Pons (tissue), 1 donor: ENCODE data around the gene WDR86.

Source experiments
- DNase-seq: peaks from one replicate; pipeline ENCODE4 v3.0.0-alpha.2; 2016; ENCODE audit warnings: low spot score

Gene WDR86

DNA sequence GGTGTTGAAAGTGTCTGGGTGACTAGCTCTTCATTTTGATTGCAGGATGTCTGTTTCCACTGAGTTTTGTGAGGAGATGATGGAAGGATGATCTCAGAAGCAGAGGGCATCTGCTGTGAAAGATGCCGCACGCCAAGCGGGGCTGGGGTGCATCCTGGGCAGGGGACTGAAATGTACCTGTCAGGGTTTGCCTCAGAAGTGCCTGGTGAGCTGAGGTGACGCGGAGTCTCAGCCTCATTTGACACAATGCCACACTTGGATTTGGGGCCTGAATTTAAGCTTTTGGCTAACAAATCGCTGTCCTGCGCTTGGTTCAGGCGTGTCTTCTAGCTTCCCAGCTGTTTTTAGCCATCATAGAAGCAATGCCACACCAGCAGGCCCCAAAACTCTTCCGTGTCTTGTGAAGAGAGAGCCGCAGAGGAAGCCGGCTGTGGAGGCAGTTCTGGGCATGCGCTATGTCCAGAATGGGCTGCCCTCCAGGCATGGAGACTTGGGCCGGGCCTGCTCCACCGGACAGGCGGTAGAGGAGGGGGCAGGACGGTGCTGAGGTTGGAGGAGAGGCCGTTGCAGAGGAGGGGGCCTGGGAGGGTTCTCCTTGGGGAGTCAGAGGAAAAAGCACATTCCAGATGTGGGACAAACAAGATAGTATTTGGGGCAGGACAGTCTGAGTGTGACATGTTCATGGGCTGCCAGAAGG lies 31.2 kb downstream of the WDR86 start:
- no peak for DNase-seq

DNA sequence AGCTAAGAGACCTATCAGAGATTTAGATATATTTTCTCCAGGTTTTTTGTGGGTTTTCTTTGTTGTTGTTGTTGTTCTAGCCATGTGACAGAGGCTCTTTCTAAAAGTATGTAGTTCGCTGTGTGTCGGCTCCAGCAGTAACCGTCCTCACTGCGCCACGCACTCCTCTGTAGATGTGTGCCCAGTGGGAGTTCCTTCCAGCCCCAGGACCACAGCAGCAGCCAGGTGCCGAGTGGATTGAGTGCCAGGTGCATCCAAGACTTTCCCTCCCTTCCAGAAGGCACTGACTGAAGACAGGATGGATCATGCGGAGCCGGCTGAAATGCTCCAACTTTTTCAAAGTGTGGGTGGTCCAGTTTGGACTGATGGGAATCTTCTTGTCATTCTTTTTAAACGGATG lies 31.8 kb downstream of the WDR86 start:
- no peak for DNase-seq

DNA sequence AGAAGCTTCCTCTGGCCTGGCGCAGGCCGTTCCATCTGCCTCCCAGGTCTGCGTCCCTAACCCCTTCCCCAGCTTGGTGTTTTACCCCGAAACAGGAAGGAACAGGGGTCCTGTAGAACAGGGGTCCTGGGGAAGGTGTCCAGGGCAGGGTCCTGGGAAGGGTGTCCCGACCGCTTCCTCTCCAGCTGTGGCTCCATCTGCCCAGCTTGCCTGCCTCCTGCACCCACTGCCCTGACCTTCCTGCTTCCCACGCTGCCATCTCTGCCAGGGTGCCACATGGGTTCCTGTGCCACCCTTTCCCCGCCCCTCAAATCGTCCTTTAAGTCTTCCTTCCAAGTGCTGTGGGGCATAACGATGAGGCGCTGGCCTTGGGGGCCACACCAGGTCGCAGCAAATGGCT lies 32.4 kb downstream of the WDR86 start:
- DNase-seq: no peak

GRCh38 chr7:151376218-151376902 lies 33.5 kb downstream of the WDR86 start:
- no peak for DNase-seq

DNA sequence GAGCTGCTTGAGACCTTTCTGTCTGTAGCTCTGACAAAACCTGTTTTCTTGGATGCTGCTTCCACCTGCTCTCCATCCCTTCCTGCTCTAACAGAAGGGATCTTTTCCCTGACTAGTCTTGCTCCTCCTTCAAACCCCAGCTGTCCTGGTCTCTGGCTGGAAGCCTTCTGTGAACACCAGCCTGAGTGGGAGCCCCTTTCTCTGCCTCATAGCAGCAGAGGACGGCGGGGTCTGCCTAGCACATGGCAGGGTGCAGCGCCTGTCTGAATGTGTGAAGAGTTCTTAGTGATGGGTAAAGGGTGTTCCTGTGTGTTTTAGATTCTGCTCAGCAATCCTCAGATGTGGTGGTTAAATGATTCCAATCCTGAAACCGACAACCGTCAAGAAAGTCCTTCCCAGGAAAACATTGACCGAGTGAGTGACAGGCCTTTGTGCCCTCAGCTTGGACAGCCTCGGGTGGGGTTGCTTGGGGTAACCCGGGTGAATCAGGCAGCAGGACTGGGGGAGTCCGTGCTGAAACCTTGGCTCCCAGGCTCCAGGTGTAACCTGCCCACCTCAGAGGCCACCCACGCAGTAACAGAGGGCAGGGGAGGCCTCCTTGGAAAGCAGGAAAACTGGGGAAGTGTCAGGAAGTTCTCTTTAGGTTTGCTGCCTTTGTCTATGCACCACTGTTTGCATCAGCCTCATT lies 34.2 kb downstream of the WDR86 start:
- no peak for DNase-seq

- no peak for DNase-seq
Observed at GRCh38 chr7:151374726-151375125, 35.1 kb downstream of the WDR86 start.

DNA sequence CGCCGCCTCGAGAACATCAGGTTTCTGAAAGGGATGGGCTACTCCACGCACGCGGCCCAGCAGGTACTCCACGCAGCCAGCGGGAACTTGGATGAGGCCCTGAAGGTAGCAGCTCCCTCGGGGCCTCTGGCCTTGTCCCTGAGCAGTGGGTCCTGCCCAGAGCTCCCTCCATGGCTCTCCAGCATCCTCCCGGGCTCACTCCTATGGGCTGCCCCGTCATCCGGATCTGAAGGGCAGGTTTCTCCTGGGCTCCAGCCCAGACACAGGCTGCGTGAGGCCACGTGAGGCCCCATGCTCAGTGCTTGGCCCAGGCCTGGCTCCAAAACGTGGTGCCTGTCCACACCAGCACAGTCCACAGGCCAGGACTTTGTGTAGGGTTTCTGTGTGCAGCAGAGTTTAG lies 35.7 kb downstream of the WDR86 start:
- DNase-seq: no peak

GRCh38 chr7:151373599-151373998 lies 36.2 kb downstream of the WDR86 start:
- no peak for DNase-seq

DNA sequence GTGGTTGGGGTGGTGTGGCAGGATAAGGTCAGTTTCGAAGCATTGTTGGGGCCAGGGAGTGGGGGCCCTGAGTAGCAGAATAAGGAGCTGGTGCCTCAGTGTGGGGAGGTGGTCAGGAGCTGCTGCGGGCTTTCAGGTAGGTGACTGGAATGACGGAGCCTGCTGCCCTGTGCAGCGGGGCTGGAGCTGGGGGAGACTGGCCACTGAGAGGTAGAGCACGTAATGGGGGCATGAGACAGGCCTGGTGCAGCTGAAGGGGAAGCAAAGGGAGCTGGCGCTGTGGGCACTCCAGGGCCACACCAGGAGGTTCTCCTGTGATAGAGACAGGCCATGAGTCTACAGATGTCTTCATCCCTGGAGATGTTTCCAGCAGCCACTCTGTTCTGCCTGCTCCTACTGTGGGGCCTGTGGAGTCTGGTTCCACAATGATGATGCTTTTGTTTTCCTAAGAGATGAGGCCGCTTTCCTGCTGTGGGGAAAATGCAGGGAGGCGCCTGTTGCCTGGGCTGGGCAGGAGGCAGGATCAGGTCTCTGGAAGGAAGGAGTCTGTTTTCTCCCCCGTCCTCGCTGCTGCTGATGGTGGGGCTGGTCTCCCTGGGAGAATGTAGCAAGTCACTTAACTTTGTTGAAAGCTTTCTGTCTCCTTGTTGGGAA lies 37.1 kb downstream of the WDR86 start:
- DNase-seq: no peak

DNA sequence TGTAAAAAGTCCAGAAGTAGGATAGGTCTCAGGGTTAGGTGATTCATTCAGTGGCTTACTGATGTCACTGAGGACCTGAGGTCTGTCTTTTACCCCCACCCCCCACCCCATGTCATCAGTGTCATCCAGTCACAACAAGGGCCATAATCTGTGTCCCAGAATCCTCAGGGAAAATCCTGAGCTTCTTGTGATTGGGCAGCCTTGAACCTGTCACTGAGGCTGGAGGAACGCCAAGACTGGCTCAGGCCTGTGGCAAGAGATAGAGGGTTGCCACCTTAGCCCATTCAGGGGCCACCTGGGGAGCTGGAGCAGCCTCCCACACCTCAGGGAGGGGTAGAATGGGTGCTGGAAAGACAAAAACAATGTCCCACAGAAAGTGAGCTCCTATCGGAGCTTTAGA lies 38.6 kb downstream of the WDR86 start:
- DNase-seq: no peak

- DNase-seq: peak; percentile 64
Observed at GRCh38 chr7:151368136-151368571, 41.7 kb downstream of the WDR86 start.

DNA sequence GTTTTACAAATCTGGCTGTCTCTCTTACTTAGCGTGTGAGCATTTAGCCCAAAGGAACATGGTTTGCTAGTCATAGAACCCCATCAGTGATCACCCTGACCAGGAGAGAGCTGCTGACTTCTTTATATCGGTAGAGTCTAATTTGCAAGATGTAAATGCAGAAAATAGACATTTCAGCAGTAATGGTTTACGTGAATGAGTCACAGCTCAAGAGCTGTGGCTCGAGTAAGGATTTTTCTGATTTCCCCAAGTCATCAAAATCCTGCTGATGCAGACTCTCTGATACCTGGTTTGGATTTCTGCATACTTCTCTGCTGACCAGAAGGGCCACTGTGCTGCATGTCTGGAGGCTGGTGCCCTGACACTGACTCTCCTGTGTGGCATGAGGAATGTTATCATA lies 42.6 kb downstream of the WDR86 start:
- no peak for DNase-seq

DNA sequence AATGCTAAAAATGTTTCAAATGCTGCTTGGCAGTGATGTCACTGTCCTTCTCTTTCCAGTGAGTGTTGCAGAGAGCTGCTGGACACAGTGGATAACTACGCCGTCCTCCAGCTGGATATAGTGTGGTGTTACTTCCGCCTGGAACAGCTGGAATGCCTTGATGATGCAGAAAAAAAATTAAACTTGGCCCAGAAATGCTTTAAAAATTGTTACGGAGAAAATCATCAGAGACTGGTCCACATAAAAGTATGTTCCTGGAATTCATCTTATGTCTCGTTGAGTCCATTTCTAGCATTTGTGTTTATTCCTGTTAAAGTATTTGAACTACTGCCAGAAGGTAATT lies 43.0 kb downstream of the WDR86 start:
- DNase-seq: no peak

DNA sequence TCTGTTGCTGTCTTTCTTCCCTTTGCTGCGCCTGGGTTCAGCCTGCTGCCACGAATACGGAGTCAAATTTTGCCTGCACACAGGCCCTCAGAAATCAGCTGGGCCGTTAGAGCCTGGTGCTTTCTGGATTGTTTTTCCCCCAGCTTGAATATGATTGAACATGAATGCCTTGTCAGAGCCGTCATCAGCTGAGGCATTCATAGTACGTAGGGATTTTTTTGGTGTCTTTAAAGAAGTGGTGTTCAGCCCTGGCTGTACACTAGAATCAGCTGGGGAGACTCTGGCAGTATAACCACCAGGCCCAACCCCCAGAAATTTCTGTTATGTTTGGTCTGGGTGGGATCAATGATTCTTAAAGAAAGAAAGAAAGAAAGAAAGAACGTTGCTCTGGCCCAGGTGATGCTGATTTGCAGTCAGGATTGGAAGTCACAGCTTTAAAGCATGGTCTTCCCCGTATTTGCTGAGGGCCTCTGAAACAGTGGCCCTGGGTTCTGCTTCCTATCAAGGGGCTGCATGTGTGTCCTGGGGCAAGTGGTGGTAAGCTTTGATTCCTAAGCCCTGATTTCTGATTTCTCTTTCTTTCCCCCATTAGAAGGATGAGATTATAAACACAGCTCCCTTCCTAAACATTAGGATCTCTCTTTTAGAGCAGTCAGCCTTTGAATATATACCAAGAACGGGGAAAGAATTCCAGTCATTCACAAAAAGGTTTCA lies 43.5 kb downstream of the WDR86 start:
- no peak for DNase-seq

DNA sequence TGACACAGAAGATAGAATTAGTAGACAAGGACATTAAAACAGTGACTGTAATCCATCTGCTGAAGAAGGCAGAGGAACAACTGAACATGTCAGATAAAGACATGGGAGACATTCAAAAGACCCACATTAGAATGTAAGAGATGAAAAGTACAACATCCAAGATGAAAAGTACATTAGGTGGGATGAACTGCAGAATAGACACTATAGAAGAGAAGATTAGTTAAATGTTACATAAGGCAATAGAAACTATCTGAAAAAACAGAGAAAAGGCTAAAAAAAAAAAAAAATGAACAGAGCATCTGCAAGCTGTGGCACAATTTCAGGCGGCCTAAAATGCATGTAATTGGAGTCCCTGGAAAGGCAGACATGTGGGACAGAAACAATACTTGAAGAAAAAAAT lies 46.7 kb downstream of the WDR86 start:
- no peak for DNase-seq

DNA sequence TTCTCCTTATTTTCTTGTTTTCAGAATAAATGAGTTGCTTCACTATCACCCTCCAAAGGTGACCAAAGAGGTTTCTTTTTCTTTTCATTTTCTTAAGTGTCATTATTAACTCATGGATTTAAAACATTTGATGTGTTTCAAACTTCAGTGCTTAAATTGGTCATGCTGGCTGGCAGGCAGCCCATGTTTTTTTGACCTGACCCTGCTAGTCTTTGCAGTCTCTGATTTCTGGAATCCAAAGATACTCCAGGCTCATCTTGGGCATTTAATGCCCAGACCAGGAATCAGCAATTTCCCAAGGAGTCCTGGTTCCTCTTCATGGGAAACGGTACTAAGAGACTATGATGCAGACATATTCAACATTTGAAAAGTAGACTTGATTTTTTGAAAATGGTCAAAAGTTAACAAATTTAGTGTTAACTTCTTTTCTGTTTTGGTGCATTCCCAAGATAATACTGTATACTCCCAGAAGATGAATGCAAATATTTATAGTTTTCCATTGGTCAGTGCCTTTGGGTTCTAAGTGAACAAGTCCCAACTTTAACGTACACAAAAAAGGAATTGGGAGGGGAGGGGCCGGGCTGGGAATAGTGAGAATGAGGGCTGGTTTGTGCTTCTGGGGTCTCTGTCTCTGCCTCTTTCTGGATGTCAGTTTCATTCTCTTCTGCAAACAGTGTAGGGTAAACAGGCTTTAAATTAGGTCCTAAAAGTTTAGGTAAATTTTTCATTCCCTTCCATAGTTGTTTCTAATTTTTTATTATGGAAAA lies 48.5 kb downstream of the WDR86 start:
- DNase-seq: no peak

DNA sequence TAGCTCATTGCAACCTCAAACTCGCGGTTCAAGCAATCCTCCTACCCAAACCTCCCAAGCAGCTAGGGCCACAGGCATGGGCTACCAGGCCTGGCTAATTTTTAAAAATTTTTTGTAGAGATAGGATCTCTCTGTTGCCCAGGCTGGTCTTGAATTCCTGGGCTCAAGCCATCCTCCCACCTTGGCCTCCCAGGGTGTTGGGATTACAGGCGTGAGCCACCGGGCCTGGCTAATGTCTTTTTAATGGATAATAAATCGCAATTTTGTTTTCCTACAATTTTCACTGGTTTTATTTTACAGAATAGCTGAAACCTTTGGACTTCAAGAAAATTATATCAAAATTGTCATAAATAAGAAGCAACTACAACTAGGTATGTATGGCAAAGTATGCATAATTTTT lies 57.3 kb downstream of the WDR86 start:
- DNase-seq: no peak

- DNase-seq: peak; percentile 30
Observed at GRCh38 chr7:151351967-151352366, 57.9 kb downstream of the WDR86 start.

DNA sequence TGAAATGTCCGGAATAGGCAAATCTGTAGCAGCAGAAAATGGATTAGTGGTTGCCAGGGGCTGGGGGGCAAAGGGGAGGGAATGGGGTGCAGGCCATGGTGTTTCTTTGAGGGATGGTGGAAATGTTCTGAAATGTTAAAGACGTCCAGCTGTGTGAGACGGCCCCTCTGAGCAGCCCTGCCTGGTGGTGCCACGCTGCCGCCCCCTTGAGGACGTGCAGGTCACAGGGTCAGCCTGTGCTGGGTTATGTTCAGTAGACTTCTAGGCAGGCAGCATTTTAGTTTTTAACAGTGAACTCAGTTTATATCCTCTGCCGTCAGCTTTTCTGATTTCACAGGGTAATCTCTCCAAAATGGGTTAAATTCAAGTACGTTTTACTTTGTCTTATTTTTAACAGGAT lies 58.8 kb downstream of the WDR86 start:
- no peak for DNase-seq

DNA sequence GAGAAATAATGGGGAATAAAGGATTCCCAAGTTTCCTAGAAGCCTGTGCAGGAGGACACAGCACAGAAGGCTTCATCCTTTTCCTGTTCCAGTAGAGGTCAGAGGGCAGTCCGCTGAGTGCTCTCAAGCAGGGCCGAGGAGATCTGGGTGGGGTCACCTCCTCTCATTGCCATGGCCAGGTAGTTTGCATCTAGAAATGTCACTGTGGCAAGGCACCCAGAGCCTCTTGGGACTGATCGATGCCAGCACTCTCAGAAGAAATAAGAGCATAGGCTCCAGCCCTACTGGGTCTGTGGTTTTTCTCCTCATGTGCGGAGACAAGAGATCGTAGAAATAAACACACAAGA lies 60.4 kb downstream of the WDR86 start:
- no peak for DNase-seq

- no peak for DNase-seq
Observed at GRCh38 chr7:151348970-151349369, 60.9 kb downstream of the WDR86 start.

- no peak for DNase-seq
Observed at GRCh38 chr7:151347200-151347599, 62.6 kb downstream of the WDR86 start.
